AG04449 (cell line): ENCODE results near the gene ZNF354C.

Experiments used
- CTCF ChIA-PET: fragments of 350-600 bp; formaldehyde crosslinking; extraction: SDS; loops from one replicate; lab custom pipeline; 2021; ENCODE audit warnings: antibody characterized with exemption; lab: Yijun Ruan, JAX
- POLR2A ChIA-PET: fragments of 400-600, 350-600 bp; formaldehyde crosslinking; extraction: SDS; loops from one replicate; lab custom pipeline; 2020; ENCODE audit warnings: antibody characterized with exemption, inconsistent platforms; lab: Yijun Ruan, JAX
- DNase-seq: peaks from one replicate; pipeline ENCODE4 v3.0.0-alpha.2; 2010; ENCODE audit warnings: low read depth, low spot score
- H3K4me3 ChIP-seq: 2 replicates; pipeline ENCODE4 v1.5.1; 2011; ENCODE audit warnings: low read depth, mild to moderate bottlenecking, control low read depth, low read length
- TF ChIP-seq, protein P1 (sequence below): IDR thresholded peaks from one replicate; pipeline ENCODE4 v1.5.1; 2011; ENCODE audit warnings: mild to moderate bottlenecking, moderate library complexity, low read length, control low read depth, inconsistent platforms; ENCODE audit not compliant: insufficient read depth; ENCODE audit errors: missing control alignments

Gene ZNF354C

GRCh38 chr5:179054036-179054785 is 6.0 kb upstream of the ZNF354C start:
- DNase-seq, result no peak
- H3K4me3 ChIP-seq, result no peak overlapping the region
- ChIA-PET POLR2A (no interaction called here), CTCF (no interaction called here)
- TF ChIP-seq, protein P1, sequence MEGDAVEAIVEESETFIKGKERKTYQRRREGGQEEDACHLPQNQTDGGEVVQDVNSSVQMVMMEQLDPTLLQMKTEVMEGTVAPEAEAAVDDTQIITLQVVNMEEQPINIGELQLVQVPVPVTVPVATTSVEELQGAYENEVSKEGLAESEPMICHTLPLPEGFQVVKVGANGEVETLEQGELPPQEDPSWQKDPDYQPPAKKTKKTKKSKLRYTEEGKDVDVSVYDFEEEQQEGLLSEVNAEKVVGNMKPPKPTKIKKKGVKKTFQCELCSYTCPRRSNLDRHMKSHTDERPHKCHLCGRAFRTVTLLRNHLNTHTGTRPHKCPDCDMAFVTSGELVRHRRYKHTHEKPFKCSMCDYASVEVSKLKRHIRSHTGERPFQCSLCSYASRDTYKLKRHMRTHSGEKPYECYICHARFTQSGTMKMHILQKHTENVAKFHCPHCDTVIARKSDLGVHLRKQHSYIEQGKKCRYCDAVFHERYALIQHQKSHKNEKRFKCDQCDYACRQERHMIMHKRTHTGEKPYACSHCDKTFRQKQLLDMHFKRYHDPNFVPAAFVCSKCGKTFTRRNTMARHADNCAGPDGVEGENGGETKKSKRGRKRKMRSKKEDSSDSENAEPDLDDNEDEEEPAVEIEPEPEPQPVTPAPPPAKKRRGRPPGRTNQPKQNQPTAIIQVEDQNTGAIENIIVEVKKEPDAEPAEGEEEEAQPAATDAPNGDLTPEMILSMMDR, result no peak

DNA sequence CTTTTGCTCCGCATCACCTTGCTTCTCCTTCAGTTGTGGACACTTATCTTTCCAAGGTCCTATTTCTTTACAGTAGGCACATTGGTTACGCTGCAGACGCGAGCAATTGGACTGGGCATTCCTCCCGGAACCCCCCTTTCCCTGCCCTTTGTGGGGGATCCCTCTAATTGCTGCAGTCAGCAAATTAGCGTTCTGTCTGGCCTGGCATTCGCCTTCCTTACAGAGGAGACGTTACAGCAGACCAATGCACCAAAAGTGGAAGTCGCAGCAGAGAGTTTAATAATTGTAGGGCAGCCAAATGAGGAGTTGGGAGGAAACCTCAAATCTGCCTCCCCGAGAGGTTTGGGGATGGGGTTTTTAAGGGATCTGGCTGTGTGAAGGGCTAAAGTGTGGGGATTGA is 5.3 kb upstream of the ZNF354C start:
- ChIA-PET POLR2A (no interaction called here), CTCF (no interaction called here)
- TF ChIP-seq, protein P1, result no peak
- H3K4me3 ChIP-seq, result no peak overlapping the region
- no peak for DNase-seq

DNA sequence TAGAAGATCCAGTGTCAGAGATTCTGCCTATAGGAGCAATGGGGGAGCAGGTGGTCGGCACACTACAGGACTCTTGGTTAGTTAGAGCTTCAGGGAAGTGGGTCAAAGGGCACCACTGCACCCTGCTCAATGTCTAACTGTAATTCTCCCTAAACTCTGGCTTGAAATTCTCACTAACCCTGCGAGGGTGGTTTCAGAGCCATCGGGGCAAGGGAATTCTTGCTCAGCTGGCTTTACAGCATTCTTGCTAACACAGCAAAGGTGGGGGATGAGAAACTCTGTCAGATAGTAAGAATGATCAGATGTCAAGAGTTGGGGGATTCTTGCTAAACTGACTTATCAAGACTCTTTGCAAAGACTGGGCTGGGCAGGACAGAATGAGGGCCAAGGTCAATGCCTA is 4.7 kb upstream of the ZNF354C start:
- ChIA-PET CTCF (no interaction called here), POLR2A (no interaction called here)
- H3K4me3 ChIP-seq, result no peak overlapping the region
- no peak for DNase-seq
- TF ChIP-seq, protein P1, result no peak

- no peak overlapping the region for H3K4me3 ChIP-seq
- CTCF ChIA-PET, result no interaction called here
- POLR2A ChIA-PET, result no interaction called here
- TF ChIP-seq, protein P1, result no peak
- no peak for DNase-seq
These were observed 4.3 kb upstream of the ZNF354C start for GRCh38 chr5:179055841-179056240.

DNA sequence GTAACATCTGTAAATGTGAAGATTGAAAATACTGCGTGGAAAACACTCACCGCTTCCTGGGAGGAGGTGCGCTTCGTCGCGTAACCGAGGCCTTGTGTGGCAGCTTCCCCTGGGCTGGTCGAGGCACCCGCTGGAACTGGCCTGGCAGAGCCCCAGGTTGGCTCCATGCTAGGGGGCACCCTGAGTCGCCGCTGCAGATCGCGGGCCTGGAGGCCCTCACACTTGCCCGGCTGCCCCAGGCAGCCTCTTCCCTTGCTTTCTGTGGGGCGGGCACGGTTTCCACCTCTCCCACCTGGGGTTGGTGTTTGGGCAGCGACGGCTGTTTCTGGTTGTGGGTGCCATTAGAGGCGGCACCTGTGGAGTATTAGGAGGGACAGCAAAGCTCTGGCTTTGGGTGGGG is 852 bp downstream of the ZNF354C start:
- CTCF ChIA-PET, result interaction anchor here (1.1 kb wide), 1 partner anchor 106 kb away, joined by 3 read pairs; no protein-coding TSS in a partner anchor
- DNase-seq, result no peak
- H3K4me3 ChIP-seq, result peak overlapping the region; percentile 77
- TF ChIP-seq, protein P1, result no peak
- POLR2A ChIA-PET, result interaction anchor here (0.7 to 1.5 kb wide), 2 partner anchors 201 to 489 kb away, joined by 3 to 7 read pairs; partner anchors contain the start of genes RUFY1 and ZNF354B

GRCh38 chr5:179065703-179066102 is 5.5 kb downstream of the ZNF354C start:
- no peak overlapping the region for H3K4me3 ChIP-seq
- TF ChIP-seq, protein P1, result no peak
- ChIA-PET POLR2A (no interaction called here), CTCF (no interaction called here)
- no peak for DNase-seq
